HUES48 (cell line): ENCODE measurements around the gene METTL2B.
"Not testable (repeated sequence)": the region's sequence is repeated elsewhere in the genome, so short reads cannot be mapped to it uniquely, and the experiment has no call there.

ENCODE experiments used
- H3K27ac ChIP-seq: one replicate; pipeline ENCODE4 v1.7.0; 2013; ENCODE audit warnings: low read depth, low read length, inconsistent platforms
- H3K27me3 ChIP-seq: 2 replicates; pipeline ENCODE4 v1.6.1; 2013; ENCODE audit warnings: mild to moderate bottlenecking, low read length; ENCODE audit not compliant: control insufficient read depth, insufficient read depth
- H3K36me3 ChIP-seq: 2 replicates; pipeline ENCODE4 v1.6.1; 2013; ENCODE audit warnings: low read length; ENCODE audit not compliant: control insufficient read depth, insufficient read depth
- H3K4me1 ChIP-seq: 2 replicates; pipeline ENCODE4 v1.6.1; 2013; ENCODE audit warnings: mild to moderate bottlenecking, low read length; ENCODE audit not compliant: control insufficient read depth, insufficient read depth
- H3K4me3 ChIP-seq: 2 replicates; pipeline ENCODE4 v1.5.1; 2013; ENCODE audit warnings: mild to moderate bottlenecking, low read depth, low read length
- H3K9ac ChIP-seq: 2 replicates; pipeline ENCODE4 v1.6.1; 2013; ENCODE audit warnings: mild to moderate bottlenecking, low read depth, low read length, moderate library complexity
- H3K9me3 ChIP-seq: 2 replicates; pipeline ENCODE4 v1.6.1; 2013; ENCODE audit warnings: low read length; ENCODE audit not compliant: control insufficient read depth, insufficient read depth

METTL2B gene

DNA sequence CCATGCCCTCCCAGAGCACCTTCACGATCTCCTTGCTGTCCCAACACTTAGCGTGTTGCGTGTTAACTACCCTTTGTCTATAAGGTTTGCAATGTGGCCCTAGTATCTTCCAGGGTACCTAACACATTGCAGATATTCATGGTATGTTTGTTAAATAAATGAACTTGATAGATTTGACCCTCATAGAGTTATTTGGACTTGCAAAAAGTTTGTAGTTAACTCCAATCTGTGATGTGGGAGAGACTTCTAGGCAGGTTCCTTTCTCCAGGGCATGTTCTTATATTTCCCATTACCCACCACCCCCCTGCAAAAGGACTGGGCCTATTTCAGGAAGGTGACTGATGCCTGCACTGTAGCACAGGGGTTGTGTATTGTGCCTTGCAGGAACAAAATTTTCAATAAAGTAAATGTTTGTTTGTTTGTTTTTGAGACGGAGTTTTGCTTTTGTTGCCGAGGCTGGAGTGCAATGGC lies 20.3 kb upstream of the METTL2B start:
- Histone ChIP-seq H3K4me3 (peak overlapping the region; percentile 100), H3K27me3 (no peaks in the 10 kb centered on the region), H3K9ac (peak overlapping the region; percentile 97), H3K36me3 (peaks cover 21% of the 10 kb centered on the region), H3K9me3 (no peaks in the 10 kb centered on the region), H3K27ac (peak overlapping the region; percentile 97), H3K4me1 (peaks cover 34% of the 10 kb centered on the region)

DNA sequence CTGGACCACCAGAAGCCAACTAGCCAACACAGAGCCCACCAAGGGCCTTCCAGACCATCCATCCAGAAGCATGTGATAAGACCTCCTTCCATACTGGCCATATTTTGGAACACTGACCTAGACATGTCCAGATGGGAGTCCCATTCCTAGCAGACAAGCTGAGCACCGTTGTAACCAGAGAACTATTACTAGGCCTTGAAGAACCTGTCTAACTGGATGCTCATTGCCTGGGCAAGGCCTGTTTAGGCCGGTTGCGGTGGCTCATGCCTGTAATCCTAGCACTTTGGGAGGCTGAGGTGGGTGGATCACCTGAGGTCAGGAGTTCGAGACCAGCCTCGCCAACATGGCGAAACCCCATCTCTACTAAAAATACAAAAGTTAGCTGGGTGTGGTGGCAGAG lies 19.2 kb upstream of the METTL2B start:
- Histone ChIP-seq H3K4me1 (peaks cover 25% of the 10 kb centered on the region), H3K4me3 (peak overlapping the region; percentile 100), H3K36me3 (peaks cover 21% of the 10 kb centered on the region)
- not testable (repeated sequence) for H3K9ac ChIP-seq, H3K9me3 ChIP-seq, H3K27ac ChIP-seq, H3K27me3 ChIP-seq

DNA sequence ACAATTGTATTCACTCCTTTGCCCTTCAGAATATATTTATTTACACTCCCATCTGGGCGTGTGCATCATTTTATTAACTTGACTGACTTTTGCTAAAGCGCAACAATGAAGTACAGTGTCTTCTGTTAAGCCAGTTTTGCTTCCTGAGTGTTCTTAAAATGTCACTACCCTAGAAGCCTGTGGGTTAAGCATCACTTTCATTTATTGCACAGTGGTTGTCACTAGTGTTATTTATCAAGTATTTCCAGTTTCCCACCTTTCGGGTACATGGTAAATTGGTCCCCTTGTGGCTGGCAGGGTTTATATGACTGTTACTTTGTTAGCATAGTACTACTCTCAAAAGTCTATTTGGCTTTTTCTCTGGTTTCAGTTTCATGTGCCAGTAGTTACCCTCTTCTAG lies 17.6 kb upstream of the METTL2B start:
- Histone ChIP-seq H3K9me3 (no peaks in the 10 kb centered on the region), H3K9ac (no peak overlapping the region), H3K27me3 (no peaks in the 10 kb centered on the region), H3K36me3 (peaks cover 21% of the 10 kb centered on the region), H3K4me1 (peaks cover 20% of the 10 kb centered on the region), H3K4me3 (no peak overlapping the region), H3K27ac (no peak overlapping the region)

DNA sequence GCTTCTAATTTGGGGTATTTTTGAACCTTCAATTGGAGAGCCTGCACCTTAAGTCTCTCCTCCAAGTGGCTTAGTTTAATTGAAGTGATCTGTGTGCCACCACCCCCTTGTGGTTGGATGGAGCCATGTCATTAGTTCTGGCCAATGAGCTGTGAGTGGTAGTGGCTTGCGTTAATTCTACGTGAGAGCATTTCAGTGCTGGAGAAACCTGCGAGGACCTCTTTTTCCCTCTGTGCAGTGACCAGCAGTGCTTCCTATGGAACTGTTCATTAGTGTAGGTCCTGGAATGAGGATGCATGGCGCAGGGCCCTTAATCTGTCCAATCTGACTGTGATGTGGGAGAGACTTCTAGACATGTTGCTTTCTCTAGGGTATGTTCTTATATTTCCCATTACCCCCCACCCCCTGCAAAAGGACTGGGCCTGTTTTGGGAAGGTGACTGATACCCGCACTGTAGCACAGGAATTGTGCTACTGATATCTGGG lies 17.1 kb upstream of the METTL2B start:
- Histone ChIP-seq H3K36me3 (peaks cover 21% of the 10 kb centered on the region), H3K9me3 (no peaks in the 10 kb centered on the region), H3K9ac (no peak overlapping the region), H3K27me3 (no peaks in the 10 kb centered on the region), H3K4me1 (peaks cover 15% of the 10 kb centered on the region), H3K27ac (no peak overlapping the region), H3K4me3 (no peak overlapping the region)

DNA sequence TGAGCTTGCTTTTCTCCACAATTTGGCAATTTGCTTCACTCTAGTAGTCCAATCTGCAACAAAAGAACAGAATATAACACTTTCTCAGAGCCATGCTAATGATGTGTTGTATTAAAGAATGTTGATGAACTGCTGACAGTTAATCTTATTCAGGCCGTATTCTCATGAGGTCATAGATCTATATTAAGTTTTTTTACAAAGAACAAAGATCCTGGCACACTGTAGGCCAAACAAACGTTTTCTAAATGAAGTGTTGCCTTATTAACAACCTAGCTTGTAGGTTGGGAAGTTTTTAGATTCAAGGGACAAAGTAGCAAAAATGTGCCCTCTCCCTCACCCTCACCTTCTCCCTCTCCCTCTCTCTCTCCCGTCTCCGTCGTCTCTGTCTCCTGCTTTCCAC lies 14.1 kb upstream of the METTL2B start:
- Histone ChIP-seq H3K27me3 (no peaks in the 10 kb centered on the region), H3K9me3 (no peaks in the 10 kb centered on the region), H3K4me1 (no peaks in the 10 kb centered on the region), H3K4me3 (no peak overlapping the region), H3K36me3 (peaks cover 14% of the 10 kb centered on the region), H3K9ac (no peak overlapping the region), H3K27ac (no peak overlapping the region)

DNA sequence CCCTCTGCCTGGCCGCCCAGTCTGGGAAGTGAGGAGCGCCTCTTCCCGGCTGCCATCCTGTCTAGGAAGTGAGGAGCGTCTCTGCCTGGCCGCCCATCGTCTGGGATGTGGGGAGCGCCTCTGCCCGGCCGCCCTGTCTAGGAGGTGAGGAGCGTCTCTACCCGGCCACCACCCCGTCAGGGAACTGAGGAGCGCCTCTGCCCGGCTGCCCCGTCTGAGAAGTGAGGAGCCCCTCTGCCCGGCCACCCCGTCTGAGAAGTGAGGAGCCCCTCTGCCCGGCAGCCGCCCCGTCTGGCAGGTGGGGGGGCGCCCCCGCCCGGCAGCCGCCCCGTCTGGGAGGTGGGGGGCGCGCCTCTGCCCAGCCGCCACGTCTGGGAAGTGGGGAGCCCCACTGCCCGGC lies 13.2 kb upstream of the METTL2B start:
- not testable (repeated sequence) for H3K27ac ChIP-seq, H3K36me3 ChIP-seq, H3K4me1 ChIP-seq, H3K4me3 ChIP-seq, H3K9me3 ChIP-seq, H3K9ac ChIP-seq, H3K27me3 ChIP-seq

DNA sequence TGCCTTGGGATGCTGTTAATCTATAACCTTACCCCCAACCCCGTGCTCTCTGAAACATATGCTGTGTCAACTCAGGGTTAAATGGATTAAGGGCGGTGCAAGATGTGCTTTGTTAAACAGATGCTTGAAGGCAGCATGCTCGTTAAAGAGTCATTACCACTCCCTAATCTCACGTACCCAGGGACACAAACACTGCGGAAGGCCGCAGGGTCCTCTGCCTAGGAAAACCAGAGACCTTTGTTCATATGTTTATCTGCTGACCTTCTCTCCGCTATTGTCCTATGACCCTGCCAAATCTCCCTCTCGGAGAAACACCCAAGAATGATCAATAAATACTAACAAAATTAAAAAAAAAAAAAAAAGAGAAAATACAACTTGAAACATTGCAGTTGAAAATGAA lies 12.6 kb upstream of the METTL2B start:
- H3K4me1 ChIP-seq, H3K27ac ChIP-seq, H3K27me3 ChIP-seq, H3K4me3 ChIP-seq, H3K9me3 ChIP-seq, H3K36me3 ChIP-seq, H3K9ac ChIP-seq: not testable (repeated sequence)

DNA sequence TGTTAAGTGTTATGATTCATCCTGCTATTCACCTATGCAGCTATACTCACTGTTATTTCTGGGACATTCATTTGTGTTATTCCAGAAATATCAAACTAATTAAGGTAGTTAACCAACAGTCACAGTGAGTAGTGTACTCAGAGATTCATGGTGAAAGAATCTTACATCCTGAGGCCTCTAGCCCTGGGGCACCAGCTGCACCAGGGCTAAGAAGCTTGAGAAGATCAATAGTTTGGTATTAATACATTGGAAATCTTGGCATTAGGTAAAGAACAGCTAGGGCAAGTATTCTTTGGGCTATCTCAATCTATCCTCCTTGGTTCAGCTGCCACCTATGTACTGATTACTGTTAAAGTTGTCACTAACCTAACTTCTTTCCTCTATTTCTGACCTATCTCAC lies 9.7 kb upstream of the METTL2B start:
- not testable (repeated sequence) for H3K4me1 ChIP-seq, H3K4me3 ChIP-seq, H3K9ac ChIP-seq, H3K36me3 ChIP-seq, H3K27me3 ChIP-seq, H3K9me3 ChIP-seq, H3K27ac ChIP-seq

DNA sequence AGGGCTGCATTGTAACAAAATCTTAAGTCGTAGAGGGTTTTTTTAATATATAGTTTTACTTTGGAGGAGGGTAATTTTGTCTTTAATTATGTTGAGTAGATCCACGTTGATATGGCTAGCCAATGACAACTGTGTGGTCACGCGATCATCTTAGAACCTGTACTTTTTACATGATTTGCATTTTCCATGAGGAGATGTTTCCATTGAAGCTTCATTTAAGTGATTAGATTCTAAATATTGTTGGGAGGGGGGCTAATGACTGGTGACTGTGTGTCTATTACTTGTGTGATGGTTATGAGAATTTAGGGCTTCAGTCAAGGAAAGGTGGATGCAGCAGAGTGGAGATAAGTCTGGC lies 765 bp downstream of the METTL2B start:
- H3K4me1 ChIP-seq, H3K27me3 ChIP-seq, H3K9me3 ChIP-seq: not testable (repeated sequence)
- H3K9ac ChIP-seq: peak overlapping the region; percentile 86
- H3K36me3 ChIP-seq: peaks cover 30% of the 10 kb centered on the region
- peak overlapping the region; percentile 81 for H3K4me3 ChIP-seq
- H3K27ac ChIP-seq: peak overlapping the region; percentile 95

DNA sequence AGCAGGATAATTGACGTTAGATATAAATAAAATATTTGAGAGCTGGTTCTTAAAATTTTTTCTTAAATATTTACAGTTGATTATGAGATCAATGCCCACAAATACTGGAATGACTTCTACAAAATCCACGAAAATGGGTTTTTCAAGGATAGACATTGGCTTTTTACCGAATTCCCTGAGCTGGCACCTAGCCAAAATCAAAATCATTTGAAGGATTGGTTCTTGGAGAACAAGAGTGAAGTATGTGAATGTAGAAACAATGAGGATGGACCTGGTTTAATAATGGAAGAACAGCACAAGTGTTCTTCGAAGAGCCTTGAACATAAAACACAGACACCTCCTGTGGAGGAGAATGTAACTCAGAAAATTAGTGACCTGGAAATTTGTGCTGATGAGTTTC lies 2.5 kb downstream of the METTL2B start:
- H3K9me3 ChIP-seq: not testable (repeated sequence)

DNA sequence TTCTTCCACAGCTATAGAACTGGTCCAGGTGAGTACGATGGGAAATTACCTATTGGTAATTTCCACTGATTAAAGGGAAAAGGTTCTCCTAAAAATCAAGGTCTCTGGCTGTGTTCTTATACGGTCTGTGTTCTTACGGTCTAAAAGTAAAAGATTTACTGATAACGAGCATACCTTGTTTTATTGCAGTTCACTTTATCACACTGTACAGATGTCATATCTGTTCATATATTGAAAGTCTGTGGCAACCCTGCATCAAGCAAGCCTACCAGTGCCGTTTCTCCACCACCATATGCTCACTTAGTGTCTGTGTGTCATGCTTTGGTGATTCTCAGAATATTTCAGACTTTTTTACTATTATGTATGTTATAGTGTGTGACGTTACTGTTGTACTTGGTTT lies 11.6 kb downstream of the METTL2B start:
- not testable (repeated sequence) for H3K4me3 ChIP-seq

More for the DNA sequence above, 2.5 kb downstream of the METTL2B start:
- H3K4me1 ChIP-seq, H3K27ac ChIP-seq, H3K27me3 ChIP-seq, H3K4me3 ChIP-seq, H3K9ac ChIP-seq: not testable (repeated sequence)
- peaks cover 41% of the 10 kb centered on the region for H3K36me3 ChIP-seq

DNA sequence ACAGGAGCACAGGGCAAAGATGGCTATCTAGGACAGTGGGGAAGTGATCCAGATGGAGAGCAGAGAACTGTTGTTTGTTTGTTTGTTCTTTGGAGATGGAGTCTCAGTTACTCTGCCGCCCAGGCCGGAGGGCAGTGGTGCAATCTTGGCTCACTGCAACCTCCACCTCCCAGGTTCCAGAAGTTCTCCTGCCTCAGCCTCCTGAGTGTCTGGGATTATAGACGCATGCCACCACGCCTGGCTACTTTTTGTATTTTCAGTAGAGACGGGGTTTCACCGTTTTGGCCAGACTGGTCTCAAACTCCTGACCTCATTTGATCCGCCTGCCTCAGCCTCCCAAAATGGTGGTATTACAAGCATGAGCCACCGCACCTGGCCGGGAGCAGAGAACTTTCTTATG lies 20.9 kb downstream of the METTL2B start:
- Histone ChIP-seq H3K27ac (no peak overlapping the region), H3K36me3 (peaks cover 73% of the 10 kb centered on the region), H3K9ac (no peak overlapping the region), H3K27me3 (no peaks in the 10 kb centered on the region), H3K9me3 (no peaks in the 10 kb centered on the region), H3K4me1 (no peaks in the 10 kb centered on the region), H3K4me3 (no peak overlapping the region)

More for the DNA sequence above, 11.6 kb downstream of the METTL2B start:
- H3K36me3 ChIP-seq: peaks cover 12% of the 10 kb centered on the region
- H3K27me3 ChIP-seq, H3K9ac ChIP-seq, H3K9me3 ChIP-seq, H3K4me1 ChIP-seq, H3K27ac ChIP-seq: not testable (repeated sequence)
